ENCODE results near the gene USF2.

The USF2 gene

DNA sequence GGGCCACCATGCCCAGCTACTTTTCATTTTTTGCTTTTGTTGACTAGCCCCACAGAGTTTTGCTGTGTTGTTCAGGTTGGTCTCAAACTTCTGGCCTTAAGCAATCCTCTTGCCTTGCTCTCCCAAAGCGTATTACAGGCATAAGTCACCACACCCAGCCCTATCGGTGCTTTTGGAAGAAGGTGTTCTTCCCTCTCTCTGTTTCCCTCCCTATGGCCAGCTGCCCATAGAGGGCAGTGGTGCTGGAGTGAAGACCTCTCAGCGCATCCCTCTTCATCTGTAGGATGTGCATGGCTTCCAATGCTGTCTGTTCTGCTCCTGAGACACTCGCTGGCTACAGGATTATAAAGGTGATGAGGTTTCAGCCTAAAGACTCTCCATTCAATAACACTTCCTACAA, 58.9 kb downstream of the USF2 start:
- DNase-seq: no peak

DNA sequence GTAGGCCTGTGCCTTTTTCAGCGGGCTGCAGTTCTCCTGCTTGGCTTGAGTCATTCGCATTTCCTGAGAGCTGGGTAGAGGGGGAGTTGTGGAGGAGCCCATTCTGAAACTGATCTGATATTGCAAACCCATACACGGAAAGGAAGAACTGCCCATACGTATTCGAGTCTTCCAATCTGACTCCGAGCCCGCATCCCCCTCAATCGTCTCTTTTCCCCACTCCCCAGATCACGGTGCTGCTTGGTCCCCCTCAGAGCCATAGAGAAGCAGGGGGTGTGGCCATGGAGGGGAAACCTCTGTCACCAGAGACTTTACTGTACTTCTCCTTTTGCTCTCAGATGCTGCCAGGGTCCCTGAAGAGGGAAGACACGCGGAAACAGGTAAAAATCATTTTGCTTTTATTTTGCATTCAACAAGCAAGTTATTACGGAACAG, 60.1 kb downstream of the USF2 start, which contains the start of gene CD22:
TSS of gene CD22 (plus strand) at position 337 of the 435 bp plus-strand sequence. CDS start 2,854 bp downstream, outside the sequence.
- DNase-seq: no peak

DNA sequence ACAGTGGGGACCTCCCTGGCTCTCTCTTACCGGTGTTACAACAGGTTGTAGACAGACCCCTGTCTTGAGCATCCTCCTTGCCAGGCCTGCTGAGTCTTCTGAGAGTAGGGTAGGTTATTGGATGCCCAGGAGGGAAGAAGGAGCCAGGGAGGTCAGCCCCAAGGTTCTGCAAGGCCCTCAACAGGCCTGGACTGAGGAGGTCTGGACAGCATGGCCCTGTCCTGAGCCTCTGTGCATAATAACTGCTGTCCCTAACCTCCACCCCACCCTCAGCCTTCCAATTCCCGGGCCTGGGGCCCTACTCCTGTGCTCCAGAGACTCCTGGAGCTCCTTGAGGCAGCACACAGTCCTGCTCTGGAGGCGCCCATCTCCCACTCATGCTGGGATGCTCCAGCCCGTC, 60.6 kb downstream of the USF2 start:
- no peak for DNase-seq
